Astrocyte (in vitro differentiated cells and primary cell): ENCODE data around the gene LITAF.
"Not testable (repeated sequence)": the region's sequence is repeated elsewhere in the genome, so short reads cannot be mapped to it uniquely, and the experiment has no call there.

Experiments
- EZH2 ChIP-seq: IDR thresholded peaks from 2 replicates; pipeline ENCODE4 v1.6.1; 2012; ENCODE audit warnings: mild to moderate bottlenecking, low read length, inconsistent platforms; ENCODE audit not compliant: insufficient read depth
- TF ChIP-seq, protein P1 (sequence below): IDR thresholded peaks from 2 replicates; pipeline ENCODE4 v1.5.1; 2011; ENCODE audit warnings: low read depth, mild to moderate bottlenecking, inconsistent platforms, low read length, moderate library complexity; ENCODE audit not compliant: insufficient read depth

DNA sequence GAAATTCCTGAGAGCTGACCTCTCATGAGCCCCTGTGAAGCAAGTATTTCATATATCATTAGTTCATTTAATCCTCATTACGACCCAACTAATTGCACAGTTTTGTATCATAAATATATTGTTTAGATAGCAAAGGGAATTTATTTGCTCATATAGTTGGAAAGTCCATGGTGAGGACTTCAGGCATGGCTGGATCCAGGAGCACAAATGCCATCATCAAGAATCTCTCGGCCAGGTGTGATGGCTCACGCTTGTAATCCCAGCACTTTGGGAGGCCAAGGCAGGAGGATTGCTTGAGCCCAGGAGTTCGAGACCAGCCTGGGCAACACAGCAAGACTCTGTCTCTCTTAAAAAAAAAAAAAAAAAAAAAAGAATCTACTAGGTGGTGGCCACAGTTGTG lies 17.6 kb upstream of the LITAF start:
- TF ChIP-seq, protein P1, sequence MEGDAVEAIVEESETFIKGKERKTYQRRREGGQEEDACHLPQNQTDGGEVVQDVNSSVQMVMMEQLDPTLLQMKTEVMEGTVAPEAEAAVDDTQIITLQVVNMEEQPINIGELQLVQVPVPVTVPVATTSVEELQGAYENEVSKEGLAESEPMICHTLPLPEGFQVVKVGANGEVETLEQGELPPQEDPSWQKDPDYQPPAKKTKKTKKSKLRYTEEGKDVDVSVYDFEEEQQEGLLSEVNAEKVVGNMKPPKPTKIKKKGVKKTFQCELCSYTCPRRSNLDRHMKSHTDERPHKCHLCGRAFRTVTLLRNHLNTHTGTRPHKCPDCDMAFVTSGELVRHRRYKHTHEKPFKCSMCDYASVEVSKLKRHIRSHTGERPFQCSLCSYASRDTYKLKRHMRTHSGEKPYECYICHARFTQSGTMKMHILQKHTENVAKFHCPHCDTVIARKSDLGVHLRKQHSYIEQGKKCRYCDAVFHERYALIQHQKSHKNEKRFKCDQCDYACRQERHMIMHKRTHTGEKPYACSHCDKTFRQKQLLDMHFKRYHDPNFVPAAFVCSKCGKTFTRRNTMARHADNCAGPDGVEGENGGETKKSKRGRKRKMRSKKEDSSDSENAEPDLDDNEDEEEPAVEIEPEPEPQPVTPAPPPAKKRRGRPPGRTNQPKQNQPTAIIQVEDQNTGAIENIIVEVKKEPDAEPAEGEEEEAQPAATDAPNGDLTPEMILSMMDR, result not testable (repeated sequence)
- not testable (repeated sequence) for TF ChIP-seq EZH2
